Breast epithelium (tissue), 4 donors: ENCODE measurements around the gene RO60. TPM values are rescaled to one million over a fixed set of nuclear protein-coding genes. Genes with fewer than 3 reads are reported as not detected.

Experiments
- DNase-seq, 2 donors: peaks; one replicate each; pipeline ENCODE4 v3.0.0-alpha.2; 2019; ENCODE audit warnings: low spot score in 2 of 2
- H3K27ac ChIP-seq, 2 donors: fragments of 200-600 bp; sonication (generic) in 1 of 2; one replicate each; pipeline ENCODE4 v1.5.1; 2016 to 2019; ENCODE audit warnings: mild to moderate bottlenecking in 1 of 2
- H3K27me3 ChIP-seq, 2 donors: fragments of 200-600 bp; sonication (generic) in 1 of 2; one replicate each; pipeline versions ENCODE4 v1.5.1 to v1.6.0; 2017 to 2019; ENCODE audit warnings: control low read depth in 1 of 2, mild to moderate bottlenecking in 1 of 2
- H3K36me3 ChIP-seq: fragments of 200-600 bp; one replicate; pipeline ENCODE4 v1.5.1; 2019
- H3K4me1 ChIP-seq, 2 donors: fragments of 200-600 bp; sonication (generic); one replicate each; pipeline ENCODE4 v1.5.1; 2016 to 2019; ENCODE audit warnings: control low read depth in 1 of 2
- H3K4me3 ChIP-seq, 3 donors: fragments of 200-600 bp; sonication (generic); 1 replicate in 2 of 3; 2 replicates in 1 of 3; pipeline ENCODE4 v1.5.1; 2016 to 2019; ENCODE audit warnings: mild to moderate bottlenecking in 3 of 3, moderate library complexity in 2 of 3
- H3K9me3 ChIP-seq, 2 donors: fragments of 200-600 bp; sonication (generic) in 1 of 2; one replicate each; pipeline ENCODE4 v1.5.1; 2016 to 2019; ENCODE audit warnings: control low read depth in 1 of 2
- CTCF ChIP-seq, 3 donors: fragments of 450-650 bp; IDR thresholded peaks; one replicate each; pipeline ENCODE4 v1.5.1; 2016 to 2017; ENCODE audit warnings: antibody characterized with exemption in 3 of 3, mild to moderate bottlenecking in 3 of 3, moderate library complexity in 3 of 3
- POLR2A ChIP-seq: fragments of 450-650 bp; IDR thresholded peaks from one replicate; pipeline ENCODE4 v1.6.1; 2016; ENCODE audit warnings: antibody characterized with exemption, mild to moderate bottlenecking, moderate library complexity
- POLR2AphosphoS5 ChIP-seq, 3 donors: sonication (generic); formaldehyde crosslinking; IDR thresholded peaks; one replicate each; pipeline ENCODE4 v1.6.1; 2017; ENCODE audit warnings: antibody characterized with exemption in 3 of 3
- intact Hi-C: fragments of 100-400 bp; cut with DNase I; formaldehyde crosslinking; loops from one replicate; pipeline ENCODE4 v1.15.1; 2023; ENCODE audit warnings: low total_unique reads
- total RNA-seq, 3 donors: library from RNA; depleted of rRNA; stranded (reverse); fragments of >200 nt; gene quantifications; one replicate each; pipeline ENCODE4 v1.1.0, GENCODE V29; 2016

Gene RO60
- total RNA-seq, 3 donors from 2014 or later: 91.4 to 116 (median 95.1) TPM

GRCh38 chr1:193094112-193094511 is 34.7 kb downstream of the RO60 start:
- no peaks in the 10 kb centered on the region for H3K4me1 ChIP-seq
- H3K9me3 ChIP-seq: no peaks in the 10 kb centered on the region
- DNase-seq: no peak
- intact Hi-C loops: no loop called here
- H3K27ac ChIP-seq: no peak overlapping the region
- no peaks in the 10 kb centered on the region for H3K27me3 ChIP-seq
- H3K36me3 ChIP-seq: no peaks in the 10 kb centered on the region
- H3K4me3 ChIP-seq: no peak overlapping the region
- TF ChIP-seq POLR2AphosphoS5 (IDR thresholded peaks at IDR 0.05) (no peak), POLR2A (no peak), CTCF (IDR thresholded peaks at IDR 0.05) (no peak)

- TF ChIP-seq CTCF (IDR thresholded peaks at IDR 0.05): no peak
- no peak for TF ChIP-seq POLR2AphosphoS5 (IDR thresholded peaks at IDR 0.05)
- no peak for TF ChIP-seq POLR2A
- Histone ChIP-seq H3K4me3 (no peak overlapping the region), H3K9me3 (no peaks in the 10 kb centered on the region), H3K27me3 (no peaks in the 10 kb centered on the region), H3K4me1 (peaks cover 0 to 4% of the 10 kb centered on the region in 2 donors), H3K36me3 (no peaks in the 10 kb centered on the region), H3K27ac (no peak overlapping the region)
- intact Hi-C loops: no loop called here
- DNase-seq: no peak
Measured at GRCh38 chr1:193102662-193103061, 43.2 kb downstream of the RO60 start.

- Histone ChIP-seq H3K36me3 (no peaks in the 10 kb centered on the region), H3K27ac (peak overlapping the region; percentile 84 to 95), H3K4me3 (peak overlapping the region; percentile 81 to 88 (median 82)), H3K9me3 (no peaks in the 10 kb centered on the region), H3K4me1 (peaks cover 0 to 4% of the 10 kb centered on the region in 2 donors), H3K27me3 (no peaks in the 10 kb centered on the region)
- TF ChIP-seq CTCF (IDR thresholded peaks at IDR 0.05) (no peak), POLR2AphosphoS5 (IDR thresholded peaks at IDR 0.05) (no peak), POLR2A (no peak)
- DNase-seq: no peak
- intact Hi-C loops: no loop called here
Measured at GRCh38 chr1:193103759-193104501, 44.5 kb downstream of the RO60 start.

GRCh38 chr1:193104502-193104906 is 45.1 kb downstream of the RO60 start:
- H3K4me3 ChIP-seq: peak overlapping the region; percentile 81 to 88 (median 82)
- H3K27me3 ChIP-seq: no peaks in the 10 kb centered on the region
- no peaks in the 10 kb centered on the region for H3K9me3 ChIP-seq
- TF ChIP-seq POLR2AphosphoS5 (IDR thresholded peaks at IDR 0.05) (no peak), POLR2A (no peak), CTCF (IDR thresholded peaks at IDR 0.05) (no peak)
- peak; percentile 35 to 53 for DNase-seq
- H3K4me1 ChIP-seq: peaks cover 0 to 4% of the 10 kb centered on the region in 2 donors
- intact Hi-C loops: no loop called here
- peak overlapping the region; percentile 84 to 95 for H3K27ac ChIP-seq
- no peaks in the 10 kb centered on the region for H3K36me3 ChIP-seq
